ENCODE data around the gene AFF3.

The AFF3 gene

DNA sequence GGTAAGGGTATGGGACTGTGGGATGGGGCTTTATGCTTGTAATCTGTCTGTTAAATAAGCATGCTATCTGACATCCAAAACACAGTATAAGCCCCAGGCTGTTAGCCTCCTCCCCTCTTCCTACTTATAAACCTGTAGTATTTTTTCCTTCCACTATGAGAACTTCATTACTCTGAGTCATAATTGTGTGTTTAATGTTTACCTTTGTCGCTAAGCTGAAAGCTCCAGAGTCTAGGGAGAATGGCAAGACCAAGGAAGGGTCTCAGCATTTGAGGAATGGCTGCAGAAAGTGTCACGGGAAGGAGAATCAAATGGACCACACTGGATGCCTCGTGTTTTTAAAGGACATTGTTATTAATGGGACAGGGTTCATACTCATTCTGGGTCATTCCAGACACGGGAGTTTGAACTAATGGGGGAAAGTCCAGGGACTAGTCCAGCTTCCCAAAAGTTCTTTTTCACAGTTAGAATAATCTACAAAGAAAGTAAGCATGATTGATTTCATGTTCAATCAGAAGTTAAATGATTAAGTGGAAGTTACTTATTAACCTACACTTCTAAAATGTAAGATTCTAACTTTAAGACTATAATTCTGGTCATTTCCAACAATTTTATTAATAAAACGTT, 292.2 kb downstream of the AFF3 start:
- no peak for DNase-seq

DNA sequence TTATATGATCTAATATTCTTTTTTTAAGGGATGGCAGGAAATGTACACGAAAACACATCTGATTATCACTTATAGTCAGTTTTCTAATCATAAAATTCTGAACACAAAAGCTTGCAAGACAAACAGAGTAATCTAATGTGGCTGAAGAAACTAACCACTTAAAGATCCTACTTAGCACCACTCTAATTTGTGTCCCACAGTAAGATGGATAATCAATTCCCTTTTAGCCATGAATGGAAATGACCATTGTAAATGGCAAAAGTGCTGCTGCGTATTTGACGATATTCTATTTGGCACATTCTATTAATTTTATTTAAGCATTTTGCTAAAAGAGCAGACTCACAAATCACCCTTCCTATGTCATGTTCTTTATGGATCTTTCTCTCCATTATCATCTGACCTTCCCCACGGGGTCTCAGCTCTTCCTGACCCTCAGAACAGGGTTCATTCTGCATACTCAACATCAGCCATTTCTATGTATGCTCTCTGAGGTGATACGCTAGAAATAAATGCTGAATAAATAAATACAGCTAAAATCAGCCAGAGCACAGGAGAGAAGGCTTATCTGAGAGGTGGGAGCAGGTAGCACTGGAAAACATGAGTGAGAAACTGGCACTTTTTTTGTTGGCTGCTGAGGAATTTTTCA, 295.8 kb downstream of the AFF3 start:
- no peak for DNase-seq

DNA sequence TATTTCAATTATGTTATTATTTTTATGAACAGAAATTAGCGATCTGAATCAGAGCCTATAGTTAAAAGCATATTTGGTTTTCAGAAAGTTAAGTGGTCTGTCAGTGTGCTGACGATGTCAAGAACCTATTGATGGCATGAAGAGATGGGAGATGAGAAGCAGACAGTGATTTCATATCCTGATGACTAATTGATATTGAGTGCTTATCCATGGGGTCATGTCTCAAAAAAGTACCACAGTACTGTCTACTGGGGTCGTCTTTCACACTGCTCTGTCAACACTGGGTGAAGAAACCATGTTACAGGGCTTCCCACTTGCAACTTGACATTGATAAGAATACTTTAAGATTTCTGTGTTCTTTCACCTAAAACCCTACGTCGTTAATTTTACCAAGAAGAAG, 297.1 kb downstream of the AFF3 start:
- DNase-seq: no peak

DNA sequence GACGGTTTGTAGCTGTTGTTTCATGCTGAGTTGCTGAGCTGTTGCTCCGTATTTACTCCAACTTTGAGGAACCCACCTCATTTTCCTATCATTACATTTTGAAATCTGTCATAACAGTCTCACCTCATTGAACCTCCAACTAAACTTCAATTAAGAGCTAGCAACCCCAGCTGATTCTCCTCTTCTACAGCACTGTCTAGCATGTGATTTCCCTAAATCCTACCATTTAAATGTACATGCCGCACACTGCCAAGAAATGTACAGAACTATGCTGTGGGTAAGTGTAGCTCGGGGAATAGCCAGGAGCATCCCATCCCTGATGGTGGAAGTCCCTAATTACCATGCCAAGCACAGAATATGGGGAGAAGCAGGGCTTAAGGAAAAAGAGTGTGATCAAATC, 299.9 kb downstream of the AFF3 start:
- no peak for DNase-seq

DNA sequence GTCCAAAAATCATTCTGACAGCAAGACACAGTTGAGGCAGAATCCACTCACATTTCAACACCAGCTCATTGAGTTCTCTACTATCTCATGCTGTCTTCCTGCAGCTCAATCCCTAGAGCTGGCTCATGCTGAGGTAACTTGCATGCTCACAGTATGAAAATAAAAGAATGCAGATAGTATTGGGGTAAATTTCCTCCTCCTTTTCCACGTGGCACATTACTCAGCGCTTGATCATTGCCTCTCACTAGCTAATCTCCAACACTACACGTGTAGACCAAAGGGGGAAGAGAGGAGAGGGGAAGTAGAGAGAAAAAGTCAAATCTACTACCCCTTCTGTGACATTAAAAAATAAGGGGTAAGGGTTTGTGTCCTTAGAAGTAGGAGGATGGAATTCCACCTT, 300.6 kb downstream of the AFF3 start:
- no peak for DNase-seq

DNA sequence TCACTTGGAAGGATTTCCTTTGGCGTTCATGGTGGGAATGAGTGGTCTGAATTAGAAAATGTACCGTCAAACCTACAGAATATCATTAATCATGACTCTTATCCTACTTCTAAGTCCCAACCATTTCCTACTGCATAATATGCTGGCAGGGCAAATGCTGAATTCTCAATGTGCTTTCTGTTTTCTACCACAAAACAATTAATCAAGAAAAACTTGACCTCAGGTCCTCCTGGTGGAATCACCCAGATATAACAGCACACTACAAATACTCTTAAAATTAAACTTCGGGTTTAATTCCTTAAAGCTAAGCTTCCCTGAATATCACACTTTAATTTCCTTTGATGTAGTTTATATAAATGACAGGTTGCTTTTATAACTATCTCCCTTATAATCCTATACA, 301.6 kb downstream of the AFF3 start:
- no peak for DNase-seq

DNA sequence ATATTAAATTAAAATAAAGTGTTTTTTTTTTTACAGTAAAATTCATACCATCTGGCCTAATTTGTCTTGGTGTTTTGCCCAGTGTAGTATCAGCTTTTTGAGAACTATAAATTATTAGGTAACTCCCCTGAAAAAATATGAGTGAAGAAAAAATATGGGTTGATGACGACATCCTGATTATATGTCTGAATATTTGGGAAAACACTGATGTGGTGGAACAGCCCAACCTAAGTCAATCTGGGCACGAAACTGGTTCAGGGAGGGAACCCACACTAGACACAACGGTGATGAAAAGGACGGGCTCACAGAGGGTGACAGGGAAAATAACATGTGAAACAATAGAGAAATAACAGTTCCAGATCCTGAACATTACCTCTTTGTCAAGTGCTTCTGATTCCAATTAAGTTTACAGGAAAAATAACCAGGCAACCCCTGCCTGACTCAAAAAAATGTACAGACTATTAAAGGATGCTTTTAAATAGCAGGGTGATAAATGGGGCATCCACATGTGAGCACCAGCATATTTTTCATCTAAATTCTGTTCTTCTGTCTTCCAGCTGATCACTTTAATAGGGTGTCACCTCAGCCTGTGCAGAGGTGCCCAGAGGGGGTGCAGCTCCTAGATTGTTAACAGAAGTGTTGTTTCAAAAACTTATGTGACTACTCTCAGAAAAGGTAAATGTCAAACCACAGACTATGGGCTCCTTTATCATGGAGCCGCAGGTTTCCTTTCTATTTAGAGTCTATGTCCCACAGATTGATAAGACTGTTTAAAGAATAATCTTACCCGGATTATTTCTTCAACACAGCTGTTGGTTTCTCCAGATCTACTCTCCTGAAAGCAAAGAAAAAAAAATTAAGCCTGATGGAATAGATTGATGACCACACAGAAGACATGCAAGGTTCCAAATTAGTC, 305.4 kb downstream of the AFF3 start:
- DNase-seq: no peak

DNA sequence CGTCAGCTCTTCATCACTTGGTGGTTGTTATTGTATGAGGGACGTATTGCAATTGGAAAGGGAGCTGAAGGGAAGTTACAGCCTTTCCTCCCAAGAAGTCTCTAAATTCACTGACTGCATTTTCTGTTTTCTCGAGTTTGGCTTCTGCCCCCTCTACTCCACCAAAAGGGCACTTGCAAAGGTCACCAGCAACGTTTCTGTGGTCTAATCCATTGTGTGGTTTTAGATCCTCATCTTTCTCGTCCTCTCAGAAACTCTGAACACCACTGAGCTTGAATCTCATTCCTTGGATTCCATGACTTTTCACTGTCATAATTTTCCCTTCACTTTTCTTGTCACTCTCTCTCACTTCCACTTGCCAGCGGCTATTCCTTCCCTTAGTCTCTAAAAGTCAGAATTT, 308.0 kb downstream of the AFF3 start:
- no peak for DNase-seq

DNA sequence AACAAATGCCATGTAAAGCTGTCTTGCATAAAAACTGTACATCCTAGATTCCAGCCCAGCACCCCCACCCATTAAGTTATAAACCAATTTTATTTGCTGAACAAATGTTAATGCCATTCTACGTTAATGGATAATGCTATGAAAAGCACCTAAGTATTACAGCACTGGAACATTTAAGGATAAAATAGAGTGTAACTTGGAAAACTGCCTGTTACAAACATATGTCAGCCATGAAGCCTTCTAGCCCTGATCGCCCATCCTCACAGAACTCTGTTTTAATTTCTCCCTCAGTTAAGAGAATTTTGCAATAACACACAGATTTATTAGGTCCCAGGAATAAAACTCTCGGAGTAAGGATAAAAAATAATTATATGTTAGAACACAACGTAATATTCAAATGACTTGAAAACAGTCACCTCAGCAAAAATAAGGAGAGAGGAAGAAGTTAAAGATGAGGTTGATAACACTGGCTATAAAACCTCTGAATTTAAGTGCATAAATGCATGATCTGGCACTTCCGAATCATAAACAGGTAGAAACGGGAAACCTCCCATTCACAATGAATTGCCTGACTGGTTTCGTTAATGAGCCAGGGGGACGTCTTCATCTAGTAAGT, 308.7 kb downstream of the AFF3 start:
- DNase-seq: no peak

DNA sequence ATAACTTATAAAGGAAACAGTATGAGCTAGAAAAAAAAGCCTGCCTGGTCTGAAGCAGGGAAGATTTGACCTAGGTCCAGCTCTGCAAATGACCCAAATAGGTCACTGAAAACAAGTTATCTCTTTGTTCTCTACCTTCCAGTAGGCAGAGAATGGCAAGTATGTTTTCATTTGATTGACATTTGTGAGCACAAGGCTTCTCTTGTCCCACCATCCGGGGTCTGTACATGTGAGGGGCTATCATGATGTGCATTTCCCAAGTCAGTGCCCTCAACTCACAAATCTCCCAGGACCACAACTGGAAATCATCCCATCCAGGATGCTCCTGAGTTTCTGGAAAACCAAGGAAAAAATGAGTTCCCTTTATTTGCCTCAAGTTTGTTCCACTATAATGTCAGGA, 309.5 kb downstream of the AFF3 start:
- no peak for DNase-seq

DNA sequence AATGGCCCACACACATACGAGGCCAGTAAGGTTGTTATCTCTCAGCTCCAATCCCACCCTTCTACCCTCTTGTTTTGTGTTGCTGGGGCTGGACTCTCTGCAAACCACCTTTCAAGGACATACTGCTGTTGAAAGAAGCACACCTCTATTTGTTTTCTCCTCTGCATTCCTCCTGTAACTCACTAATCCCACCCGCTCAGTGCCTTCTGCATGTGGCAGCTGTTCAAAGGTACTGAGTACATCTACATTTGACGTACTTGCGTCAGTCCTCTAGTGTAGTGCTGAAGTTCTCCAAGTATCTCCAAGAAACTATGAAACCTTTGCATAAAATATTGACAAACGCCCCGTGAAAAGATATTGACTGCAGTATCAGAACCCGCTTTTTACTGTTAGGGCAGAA, 310.6 kb downstream of the AFF3 start:
- DNase-seq: peak; percentile 8

DNA sequence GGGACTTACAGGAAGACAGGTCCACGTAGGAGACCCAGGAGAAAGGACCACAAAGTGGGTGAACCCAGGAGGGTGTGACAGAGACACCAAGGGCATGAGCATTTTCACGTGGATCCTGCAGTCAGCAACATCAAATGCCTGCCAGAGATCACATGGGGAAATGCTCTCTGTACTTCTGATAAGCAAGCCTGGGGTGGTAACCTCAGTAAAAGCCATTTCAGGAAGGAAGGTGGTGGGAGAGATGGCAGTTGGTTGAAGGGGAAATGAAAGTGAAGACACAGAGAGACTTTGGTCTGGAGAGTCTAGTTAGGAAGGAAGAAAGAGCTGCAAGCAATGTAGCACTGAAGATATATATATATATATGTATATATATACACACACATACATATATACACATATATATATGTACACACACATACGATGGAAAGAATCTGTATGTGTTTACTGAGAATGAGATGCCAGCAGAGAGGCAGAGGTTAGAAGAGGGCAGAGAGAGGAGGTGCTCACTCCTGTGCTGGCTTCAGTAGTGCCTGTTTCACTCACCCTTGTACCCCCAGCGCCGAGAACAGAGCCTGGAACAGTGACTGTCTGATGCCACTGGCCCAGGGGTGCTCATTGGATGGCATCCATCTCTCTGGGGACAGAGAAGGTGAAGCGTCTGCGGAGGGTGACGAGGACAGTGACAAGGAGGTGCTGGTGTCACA, 314.9 kb downstream of the AFF3 start:
- no peak for DNase-seq

DNA sequence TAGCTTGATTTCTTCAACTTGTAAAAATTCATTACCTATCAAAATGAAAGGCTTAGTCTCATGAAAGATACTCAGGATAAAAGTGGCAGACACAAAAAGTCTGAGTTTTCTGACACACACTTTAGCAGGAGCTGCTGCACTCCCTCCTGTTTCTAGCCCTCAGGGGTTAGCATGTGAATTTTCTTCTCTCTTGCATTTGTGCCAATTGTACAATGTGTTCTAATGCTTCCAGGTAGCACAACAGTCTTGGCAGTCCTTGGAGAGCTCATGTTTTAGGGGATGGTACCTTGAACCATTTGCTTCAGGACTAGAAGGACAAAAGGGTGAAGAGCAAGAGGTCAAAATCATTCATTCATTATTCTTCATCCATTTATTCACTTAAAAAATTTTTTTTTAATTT, 316.8 kb downstream of the AFF3 start:
- DNase-seq: no peak

DNA sequence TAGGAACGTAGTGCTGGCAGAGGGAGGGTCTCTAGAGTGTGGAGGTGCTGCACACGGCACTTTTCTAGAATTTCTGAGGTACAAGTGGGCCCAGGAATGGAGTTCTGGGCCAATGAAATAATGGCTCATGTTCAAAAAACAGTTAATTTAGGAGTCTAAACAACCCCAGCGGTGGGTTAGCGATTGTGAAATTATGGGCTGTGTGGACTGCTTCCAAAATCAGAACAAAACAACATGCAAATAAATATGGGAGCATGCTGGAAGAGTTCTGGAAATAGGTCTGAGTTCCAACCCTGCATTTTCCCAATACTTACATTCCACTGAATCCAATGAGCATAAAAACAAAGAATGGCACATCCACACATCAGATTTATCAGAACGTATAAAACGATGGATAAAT, 317.6 kb downstream of the AFF3 start:
- DNase-seq: no peak

DNA sequence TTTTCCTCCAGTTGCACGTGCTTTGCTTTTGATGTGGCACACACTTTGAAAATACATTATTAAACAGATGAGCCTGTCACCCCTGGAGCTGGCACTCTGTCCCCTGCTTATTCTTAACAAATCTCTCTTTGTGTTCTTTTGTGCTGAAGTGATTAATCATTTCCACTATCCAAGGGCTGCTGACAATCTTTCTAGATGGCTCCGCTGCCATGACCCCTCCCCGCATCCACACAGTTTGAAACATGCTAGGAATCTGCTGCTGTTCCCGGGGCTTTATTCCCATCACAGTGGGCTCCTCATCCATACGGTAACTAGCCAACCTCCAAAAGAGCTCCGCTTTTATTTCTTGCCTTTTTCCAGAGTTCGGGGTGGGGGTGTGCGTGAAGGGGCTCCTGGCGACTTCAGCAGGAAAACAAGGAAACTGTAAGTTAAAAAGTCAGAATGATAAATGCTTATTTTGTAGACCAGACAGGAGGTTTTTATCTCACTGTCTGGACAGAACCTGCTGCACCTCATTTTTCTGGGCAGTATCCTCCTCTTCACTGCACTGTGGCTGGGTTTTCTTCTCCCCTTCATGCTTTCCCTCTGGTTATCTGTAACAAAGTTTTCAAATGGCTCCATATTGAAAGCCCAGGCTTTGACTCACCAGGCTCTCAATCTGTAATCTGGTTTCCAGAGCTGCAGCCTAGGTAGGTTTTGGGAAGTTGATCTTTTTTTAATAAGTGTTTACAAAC, 319.7 kb downstream of the AFF3 start:
- DNase-seq: no peak

DNA sequence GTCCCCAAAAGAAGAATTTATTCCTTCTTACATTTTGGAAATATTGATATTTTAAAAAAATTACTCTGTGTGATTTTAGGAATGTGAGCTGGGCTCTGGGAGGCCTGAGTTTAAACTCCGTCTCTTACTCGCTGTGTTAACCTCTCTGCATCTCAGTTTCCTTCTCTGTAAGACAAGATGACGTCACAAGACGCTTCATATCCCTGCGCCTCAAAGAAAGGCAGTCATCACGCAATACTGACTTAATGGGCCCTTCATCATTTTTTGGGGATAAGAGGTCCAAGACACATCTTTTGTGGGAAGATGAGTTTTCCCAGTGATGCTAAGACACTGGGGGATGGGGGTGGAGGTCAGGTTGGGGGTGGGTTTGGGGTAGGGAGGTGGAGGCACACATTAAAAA, 320.4 kb downstream of the AFF3 start:
- DNase-seq: no peak

DNA sequence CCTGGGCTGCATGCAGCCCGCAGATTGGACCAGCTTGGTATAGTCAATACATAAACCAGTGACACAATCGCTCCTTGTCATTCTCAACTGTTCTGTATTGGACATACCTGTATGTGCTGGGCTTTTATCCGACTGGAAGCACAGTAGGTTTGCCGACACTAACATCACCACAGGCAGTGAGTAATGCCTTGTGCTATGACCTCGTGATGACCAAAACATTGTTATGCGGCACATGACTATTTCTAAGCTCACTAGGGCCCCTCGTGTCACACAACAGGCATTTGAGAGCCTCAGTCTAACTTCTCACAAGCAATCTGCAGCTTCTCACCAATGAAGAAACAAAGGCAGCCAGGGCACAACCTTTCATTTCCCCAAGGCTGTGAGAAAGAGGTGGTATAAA, 320.8 kb downstream of the AFF3 start:
- DNase-seq: no peak

DNA sequence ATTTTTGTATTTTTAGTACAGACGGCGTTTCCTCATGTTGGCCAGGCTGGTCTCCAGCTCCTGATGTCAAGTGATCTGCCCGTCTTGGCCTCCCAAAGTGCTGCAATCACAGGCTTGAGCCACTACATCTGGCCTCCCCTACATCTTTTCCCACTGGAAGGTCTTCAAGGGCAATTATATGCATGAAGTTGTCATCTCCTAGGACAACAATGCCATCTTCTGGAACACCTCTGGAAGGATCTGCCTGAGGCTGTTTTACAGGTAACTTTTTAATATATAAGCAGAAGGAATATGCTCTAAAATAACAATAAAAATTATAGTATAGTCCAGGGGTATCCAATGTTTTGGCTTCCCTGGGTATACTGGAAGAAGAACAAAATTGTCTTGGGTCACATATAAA, 321.4 kb downstream of the AFF3 start:
- DNase-seq: peak; percentile 17

DNA sequence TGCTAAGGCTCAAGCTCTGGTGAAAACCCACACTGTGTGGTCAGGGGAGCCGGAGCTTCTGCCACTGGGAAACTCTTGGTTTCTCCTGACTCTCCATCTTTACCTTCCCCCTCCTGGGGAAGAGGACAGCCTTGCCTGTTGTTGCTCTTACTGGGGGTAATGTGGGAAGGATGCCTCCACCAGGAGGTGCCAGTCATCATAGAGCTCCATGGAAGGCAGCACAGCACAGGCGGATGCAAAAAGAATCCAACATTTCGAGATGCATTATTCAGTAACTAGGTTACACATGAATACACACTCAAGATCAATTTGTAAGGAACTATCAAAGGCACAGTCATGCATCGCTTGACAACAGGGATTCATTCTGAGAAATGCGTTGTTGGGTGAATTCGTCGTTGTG, 322.6 kb downstream of the AFF3 start:
- no peak for DNase-seq

DNA sequence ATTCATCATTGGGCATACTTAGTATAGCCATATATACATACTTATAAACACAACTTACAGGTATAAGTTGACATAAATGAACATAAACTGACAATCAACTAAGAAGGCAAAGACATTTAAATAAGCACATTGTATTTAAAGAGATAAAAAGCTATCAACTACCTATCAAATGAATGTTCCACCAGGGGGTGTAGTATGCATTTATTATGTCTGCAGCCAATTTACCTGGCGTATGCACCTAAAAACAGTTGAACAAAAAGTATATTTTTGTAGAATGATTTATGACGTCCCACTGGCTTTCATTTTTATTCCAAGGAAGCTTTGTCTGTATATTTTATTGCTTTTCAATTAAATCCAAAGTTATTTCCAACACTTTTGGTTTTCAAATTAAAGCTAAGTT, 323.5 kb downstream of the AFF3 start:
- peak; percentile 2 for DNase-seq

DNA sequence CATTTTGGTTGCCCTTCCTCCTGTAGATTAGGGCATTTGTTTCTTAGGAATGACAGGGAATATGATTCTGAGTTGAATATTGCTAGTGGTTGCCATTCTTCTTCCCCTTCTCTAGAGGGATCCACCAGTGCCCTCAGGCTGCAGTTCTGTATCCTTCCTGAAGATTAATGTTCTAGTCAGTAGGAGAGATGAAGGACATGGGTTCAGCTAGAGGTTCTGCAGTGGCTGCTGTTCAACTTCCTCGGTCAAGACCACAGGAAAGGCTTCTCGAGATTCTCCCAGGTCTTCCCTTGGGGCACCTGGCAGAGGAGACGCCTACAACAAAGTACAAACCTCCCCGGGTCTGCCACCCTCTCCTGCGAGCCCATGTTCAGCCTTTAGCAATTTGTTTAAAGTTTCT, 325.5 kb downstream of the AFF3 start:
- DNase-seq: no peak

DNA sequence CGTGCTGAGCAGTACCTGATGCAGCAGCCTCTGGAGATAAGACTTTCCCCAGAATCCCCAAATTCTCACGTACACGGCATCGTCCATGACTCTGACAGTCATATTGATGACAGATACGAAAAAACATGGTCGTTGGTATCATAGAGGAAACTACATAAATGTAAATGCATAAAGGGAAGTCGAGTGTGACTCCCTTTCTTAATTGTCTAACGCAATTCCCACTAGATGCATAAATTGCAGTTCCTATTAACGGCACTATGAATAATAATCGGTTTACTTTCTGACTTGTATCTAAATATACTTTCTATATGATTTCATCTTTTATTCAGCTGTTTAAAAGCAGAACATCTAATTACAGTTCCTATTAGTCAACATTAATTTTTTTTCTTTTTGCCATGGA, 330.0 kb downstream of the AFF3 start:
- DNase-seq: no peak
